HG03442 (cell line): ENCODE data around the gene DELE1.

Experiments used
- ATAC-seq: cut with Tn5 transposase; IDR thresholded peaks from one replicate; pipeline ENCODE4 v1.9.1; 2021; ENCODE audit warnings: mild to moderate bottlenecking, moderate library complexity; ENCODE audit not compliant: unreplicated experiment

The DELE1 gene

GRCh38 chr5:141923448-141924313 is at the start of gene DELE1:
Gene DELE1 (plus strand): TSS chr5:141923871. CDS start chr5:141923942, 71 bp downstream.
- ATAC-seq, result peak; percentile 98

GRCh38 chr5:141873933-141874261 is 49.8 kb upstream of the DELE1 start:
- no peak for ATAC-seq

- ATAC-seq, result no peak
Observed at GRCh38 chr5:141874262-141874964, 49.3 kb upstream of the DELE1 start.

- ATAC-seq, result no peak
Observed at GRCh38 chr5:141875022-141875740, 48.5 kb upstream of the DELE1 start.

- no peak for ATAC-seq
Observed at GRCh38 chr5:141875795-141876627, 47.7 kb upstream of the DELE1 start.

- ATAC-seq, result no peak
Observed at GRCh38 chr5:141876628-141877355, 46.9 kb upstream of the DELE1 start.

- no peak for ATAC-seq
Observed at GRCh38 chr5:141877356-141878185, 46.1 kb upstream of the DELE1 start.

GRCh38 chr5:141878186-141878710 is 45.4 kb upstream of the DELE1 start, which contains the start of gene PCDH1:
Gene PCDH1 (minus strand): TSS chr5:141878410. CDS start chr5:141878262, 148 bp downstream.
- no peak for ATAC-seq

DNA sequence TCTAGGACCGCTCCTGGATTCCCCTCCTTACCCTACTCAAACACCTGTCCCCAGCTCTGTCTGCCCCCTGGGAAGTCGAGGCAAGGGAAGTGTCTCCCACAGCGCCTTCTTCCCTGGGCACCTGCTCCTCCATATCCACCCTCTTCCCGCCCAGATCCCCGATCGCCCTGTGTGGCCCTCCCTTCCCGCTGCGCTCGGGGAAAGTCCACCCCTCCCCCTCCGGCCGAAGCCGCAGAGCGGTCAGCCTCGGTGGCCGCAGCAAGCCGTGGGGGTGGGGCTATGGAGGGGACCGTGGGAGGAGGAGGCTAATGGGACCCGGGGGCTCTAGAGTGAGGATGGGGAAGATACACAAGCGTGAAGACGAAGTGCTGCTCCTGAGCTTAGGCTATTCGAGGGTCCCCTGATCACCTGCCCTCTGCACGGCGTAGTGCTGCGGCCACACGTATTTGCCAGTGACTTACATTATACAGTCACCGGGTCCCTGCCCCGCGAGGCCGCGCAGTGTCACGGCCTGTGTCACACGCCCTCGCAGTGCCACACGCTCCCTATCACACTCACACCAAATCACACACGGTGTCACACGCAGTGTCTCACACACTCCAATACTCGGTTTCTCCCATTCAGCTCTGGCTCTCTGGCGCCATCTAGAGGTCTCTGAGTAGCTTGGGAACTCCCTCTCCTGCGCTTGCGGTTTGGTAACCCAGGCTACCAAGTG is 44.8 kb upstream of the DELE1 start:
- peak; percentile 85 for ATAC-seq

- ATAC-seq, result no peak
Observed at GRCh38 chr5:141879426-141879759, 44.3 kb upstream of the DELE1 start.

DNA sequence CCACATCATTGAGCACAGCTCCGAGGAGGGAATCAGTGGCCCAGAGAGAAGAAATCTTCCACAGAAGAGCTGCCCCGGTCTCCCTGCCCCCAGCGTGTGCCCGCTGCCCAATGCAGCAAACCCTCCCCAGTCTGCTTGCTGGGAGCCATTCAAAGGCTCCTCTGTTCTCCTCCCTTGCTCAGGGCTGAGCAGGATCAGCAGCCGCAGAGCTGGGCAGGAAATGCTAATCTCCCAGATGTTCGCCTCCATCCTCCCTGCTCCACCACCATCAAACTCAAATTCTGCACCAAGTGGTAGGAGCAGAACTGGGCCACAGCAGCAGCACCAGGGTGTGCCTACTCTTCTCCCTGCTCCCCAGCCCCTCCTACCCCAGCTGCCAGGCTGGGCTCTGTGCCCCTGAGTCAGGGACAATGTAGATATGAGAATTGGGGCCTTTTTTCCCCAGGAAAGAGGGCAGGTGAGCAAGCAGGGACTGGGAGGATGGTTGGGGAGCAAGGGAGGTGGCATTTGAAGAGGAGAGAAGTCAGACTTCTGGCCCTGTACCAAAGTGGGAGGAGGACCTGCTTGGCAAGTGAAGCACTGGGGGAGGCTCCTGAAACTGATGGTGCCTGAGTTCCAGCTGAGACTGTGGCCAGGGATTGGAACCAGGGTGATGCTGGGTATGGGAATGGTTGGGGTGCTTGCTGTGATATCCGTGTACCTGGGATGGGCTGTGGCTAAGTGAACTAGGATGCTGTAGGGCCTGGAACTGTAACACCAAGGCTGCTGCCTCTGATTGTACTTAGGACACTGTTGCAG is 43.5 kb upstream of the DELE1 start:
- ATAC-seq, result no peak

DNA sequence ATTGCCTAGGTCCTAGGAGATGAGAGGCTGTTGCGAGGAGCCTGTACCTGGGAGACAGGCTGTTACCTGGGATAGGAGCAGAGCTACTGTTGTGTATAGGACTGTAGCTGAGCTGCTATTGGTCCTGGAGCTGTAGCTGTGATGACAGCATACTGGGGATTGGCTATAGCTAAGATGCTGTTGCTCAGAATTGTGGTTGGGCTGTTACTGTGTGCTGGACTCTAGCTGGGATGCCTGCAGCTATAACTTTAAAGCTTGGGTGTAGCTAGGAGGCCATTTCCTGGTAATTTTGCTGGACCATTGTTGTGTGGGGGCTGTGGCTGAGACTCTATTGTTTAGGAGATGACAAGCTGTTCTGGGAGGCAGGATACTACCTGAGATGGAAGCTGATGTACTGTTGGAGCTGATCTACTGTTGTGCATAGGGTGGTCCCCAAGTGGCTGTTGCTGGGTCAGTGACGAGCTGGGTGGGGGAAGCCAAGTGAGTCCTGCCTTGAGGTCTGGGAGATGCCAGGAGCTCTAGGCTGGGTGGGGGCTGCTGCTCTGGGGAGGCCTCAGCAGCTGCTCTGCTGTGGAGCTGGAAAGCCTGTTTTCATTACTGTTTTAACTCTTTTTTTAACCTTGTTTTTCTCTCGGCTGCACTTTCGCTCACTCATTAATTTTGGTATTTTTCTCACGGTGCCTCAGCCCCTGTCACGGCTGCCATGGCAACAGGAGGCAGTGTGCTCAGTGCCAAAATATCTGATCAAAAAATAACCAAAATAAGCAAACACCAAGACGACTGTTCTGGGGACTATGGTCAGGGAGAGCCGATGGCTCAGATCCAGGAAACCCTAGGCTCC is 42.5 kb upstream of the DELE1 start:
- ATAC-seq, result no peak

- ATAC-seq, result no peak
Observed at GRCh38 chr5:141881886-141882285, 41.8 kb upstream of the DELE1 start.

- no peak for ATAC-seq
Observed at GRCh38 chr5:141882594-141883183, 41.0 kb upstream of the DELE1 start.

GRCh38 chr5:141883184-141883891 is 40.3 kb upstream of the DELE1 start:
- ATAC-seq, result no peak

DNA sequence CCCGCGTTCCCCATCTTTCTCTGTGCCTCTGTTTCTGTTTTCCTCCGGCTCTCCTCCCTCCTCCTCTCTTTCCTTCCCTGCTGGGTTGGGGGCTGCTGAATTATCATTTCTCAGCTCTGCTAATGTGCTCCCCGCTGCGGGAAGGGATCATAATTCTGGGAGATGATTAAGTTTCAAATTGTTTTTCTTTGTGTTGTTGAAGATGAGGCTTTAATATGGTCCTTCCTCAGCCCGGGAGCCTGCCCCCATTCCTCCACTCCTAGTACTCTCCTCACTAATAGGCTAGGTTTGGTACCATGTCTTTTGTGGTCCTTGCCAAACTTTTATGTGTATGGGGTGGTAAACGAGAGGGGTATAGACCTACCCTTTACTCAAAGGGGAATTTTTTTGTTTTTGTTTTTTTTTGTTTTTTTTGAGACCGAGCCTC is 39.8 kb upstream of the DELE1 start:
- ATAC-seq, result no peak
